ENCODE results near the gene ANKRD13B. TPM values are rescaled to one million over a fixed set of nuclear protein-coding genes. Genes with fewer than 3 reads are reported as not detected.

Gene ANKRD13B
- total RNA-seq, 1 experiment from 2014 or later, result 45.5 TPM

DNA sequence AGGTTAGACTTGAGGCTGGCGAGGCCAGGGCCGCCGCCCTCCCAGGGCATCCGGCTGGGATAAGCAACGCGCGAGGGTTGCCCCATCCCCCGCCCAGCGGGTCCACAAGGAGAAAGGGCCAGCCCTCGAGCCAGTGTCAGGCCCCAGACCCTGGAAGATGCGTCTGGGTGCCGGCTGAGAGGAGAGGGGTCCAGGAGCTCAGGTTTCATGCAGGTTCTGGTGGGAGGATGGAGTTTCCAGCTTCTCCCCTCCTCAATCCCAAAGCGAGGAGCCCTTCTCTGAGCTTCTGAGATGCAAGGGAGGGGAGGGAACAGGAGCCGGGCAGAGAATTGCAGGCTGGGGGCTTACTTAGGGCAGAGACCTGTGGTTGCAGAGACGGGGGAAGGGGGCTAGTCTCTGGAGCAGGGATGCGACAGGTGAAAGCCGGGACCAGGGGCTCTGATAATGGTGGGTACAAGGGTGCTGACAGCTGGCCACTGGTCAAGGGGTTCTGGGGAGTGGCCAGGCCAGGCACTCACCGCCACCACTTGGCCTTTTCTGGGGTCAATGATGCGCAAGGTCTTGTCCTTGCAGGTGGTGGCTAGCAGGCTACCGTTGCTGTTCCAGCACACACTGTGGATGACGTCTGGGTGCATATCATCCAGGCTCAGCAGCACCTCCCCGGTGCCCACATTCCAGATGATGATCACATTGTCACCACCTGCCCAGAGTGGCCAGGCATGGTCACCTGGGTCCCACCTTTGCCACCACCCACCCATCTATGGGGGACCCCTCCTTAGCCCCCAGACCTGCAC is 25.5 kb downstream of the ANKRD13B start:
- Mint-ChIP-seq H3K4me1 (peaks cover 59% of the 10 kb centered on the region), H3K36me3 (no peaks in the 10 kb centered on the region), H3K4me3 (peak overlapping the region; percentile 45), H3K9me3 (no peaks in the 10 kb centered on the region), H3K27ac (no peak overlapping the region), H3K27me3 (ENCODE audit: low read depth) (peaks cover 89% of the 10 kb centered on the region)
- DNase-seq (ENCODE audit: low spot score), result no peak
- TF ChIP-seq CREB1 (CRISPR knock-in tag; IDR thresholded peaks at IDR 0.05) (no peak), RORB (CRISPR knock-in tag; IDR thresholded peaks at IDR 0.05) (no peak), FOXK1 (CRISPR knock-in tag; IDR thresholded peaks at IDR 0.05) (0 out of 2 replicates have a peak, but pooled peaks have one; percentile 3), GTF2I (CRISPR knock-in tag; conservative IDR thresholded peaks at IDR 0.05) (no peak), TEAD1 (CRISPR knock-in tag; IDR thresholded peaks at IDR 0.05) (no peak), NR1H2 (CRISPR knock-in tag; IDR thresholded peaks at IDR 0.05) (no peak), NFYB (CRISPR knock-in tag; conservative IDR thresholded peaks at IDR 0.05; ENCODE audit: low read depth) (no peak), MLX (CRISPR knock-in tag; IDR thresholded peaks at IDR 0.05) (no peak), CBFB (CRISPR knock-in tag; IDR thresholded peaks at IDR 0.05; ENCODE audit: low read depth) (no peak), ZBTB43 (CRISPR knock-in tag; IDR thresholded peaks at IDR 0.05) (no peak), IRF1 (CRISPR knock-in tag; IDR thresholded peaks at IDR 0.05) (0 out of 2 replicates have a peak, but pooled peaks have one; percentile 41), SMAD3 (CRISPR knock-in tag; IDR thresholded peaks at IDR 0.05; ENCODE audit: borderline replicate concordance) (no peak), FOXJ3 (CRISPR knock-in tag; IDR thresholded peaks at IDR 0.05; ENCODE audit: borderline replicate concordance) (no peak)
- TF ChIP-seq, protein P1, sequence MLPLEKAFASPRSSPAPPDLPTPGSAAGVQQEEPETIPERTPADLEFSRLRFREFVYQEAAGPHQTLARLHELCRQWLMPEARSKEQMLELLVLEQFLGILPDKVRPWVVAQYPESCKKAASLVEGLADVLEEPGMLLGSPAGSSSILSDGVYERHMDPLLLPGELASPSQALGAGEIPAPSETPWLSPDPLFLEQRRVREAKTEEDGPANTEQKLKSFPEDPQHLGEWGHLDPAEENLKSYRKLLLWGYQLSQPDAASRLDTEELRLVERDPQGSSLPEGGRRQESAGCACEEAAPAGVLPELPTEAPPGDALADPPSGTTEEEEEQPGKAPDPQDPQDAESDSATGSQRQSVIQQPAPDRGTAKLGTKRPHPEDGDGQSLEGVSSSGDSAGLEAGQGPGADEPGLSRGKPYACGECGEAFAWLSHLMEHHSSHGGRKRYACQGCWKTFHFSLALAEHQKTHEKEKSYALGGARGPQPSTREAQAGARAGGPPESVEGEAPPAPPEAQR (CRISPR knock-in tag; IDR thresholded peaks at IDR 0.05), result no peak
- TF ChIP-seq, protein P2, sequence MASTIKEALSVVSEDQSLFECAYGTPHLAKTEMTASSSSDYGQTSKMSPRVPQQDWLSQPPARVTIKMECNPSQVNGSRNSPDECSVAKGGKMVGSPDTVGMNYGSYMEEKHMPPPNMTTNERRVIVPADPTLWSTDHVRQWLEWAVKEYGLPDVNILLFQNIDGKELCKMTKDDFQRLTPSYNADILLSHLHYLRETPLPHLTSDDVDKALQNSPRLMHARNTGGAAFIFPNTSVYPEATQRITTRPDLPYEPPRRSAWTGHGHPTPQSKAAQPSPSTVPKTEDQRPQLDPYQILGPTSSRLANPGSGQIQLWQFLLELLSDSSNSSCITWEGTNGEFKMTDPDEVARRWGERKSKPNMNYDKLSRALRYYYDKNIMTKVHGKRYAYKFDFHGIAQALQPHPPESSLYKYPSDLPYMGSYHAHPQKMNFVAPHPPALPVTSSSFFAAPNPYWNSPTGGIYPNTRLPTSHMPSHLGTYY (CRISPR knock-in tag; IDR thresholded peaks at IDR 0.05), result no peak
- TF ChIP-seq, protein P3, sequence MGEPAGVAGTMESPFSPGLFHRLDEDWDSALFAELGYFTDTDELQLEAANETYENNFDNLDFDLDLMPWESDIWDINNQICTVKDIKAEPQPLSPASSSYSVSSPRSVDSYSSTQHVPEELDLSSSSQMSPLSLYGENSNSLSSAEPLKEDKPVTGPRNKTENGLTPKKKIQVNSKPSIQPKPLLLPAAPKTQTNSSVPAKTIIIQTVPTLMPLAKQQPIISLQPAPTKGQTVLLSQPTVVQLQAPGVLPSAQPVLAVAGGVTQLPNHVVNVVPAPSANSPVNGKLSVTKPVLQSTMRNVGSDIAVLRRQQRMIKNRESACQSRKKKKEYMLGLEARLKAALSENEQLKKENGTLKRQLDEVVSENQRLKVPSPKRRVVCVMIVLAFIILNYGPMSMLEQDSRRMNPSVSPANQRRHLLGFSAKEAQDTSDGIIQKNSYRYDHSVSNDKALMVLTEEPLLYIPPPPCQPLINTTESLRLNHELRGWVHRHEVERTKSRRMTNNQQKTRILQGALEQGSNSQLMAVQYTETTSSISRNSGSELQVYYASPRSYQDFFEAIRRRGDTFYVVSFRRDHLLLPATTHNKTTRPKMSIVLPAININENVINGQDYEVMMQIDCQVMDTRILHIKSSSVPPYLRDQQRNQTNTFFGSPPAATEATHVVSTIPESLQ (CRISPR knock-in tag; IDR thresholded peaks at IDR 0.05), result no peak
- ChIA-PET CTCF (interaction anchor here (0.7 to 9.2 kb wide), 45 partner anchors 11 to 502 kb away, joined by 3 to 272 read pairs (median 6); partner anchors contain the start of genes ABHD15, ANKRD13B, NUFIP2 and SSH2), POLR2A (interaction anchor here (1.0 to 2.1 kb wide), 3 partner anchors 27 to 312 kb away, joined by 3 to 12 read pairs (median 3); partner anchors contain the start of genes ANKRD13B and SSH2)
- peak; percentile 1; the same call in 1 of the 2 replicates for ATAC-seq

- H3K4me3 Mint-ChIP-seq, result no peak overlapping the region
- no peaks in the 10 kb centered on the region for H3K36me3 Mint-ChIP-seq
- no peak overlapping the region for H3K27ac Mint-ChIP-seq
- peaks cover 90% of the 10 kb centered on the region for H3K27me3 Mint-ChIP-seq (ENCODE audit: low read depth)
- no peaks in the 10 kb centered on the region for H3K9me3 Mint-ChIP-seq
- no peak for ATAC-seq
- DNase-seq (ENCODE audit: low spot score), result no peak
- POLR2A ChIA-PET, result no interaction called here
- H3K4me1 Mint-ChIP-seq, result peaks cover 59% of the 10 kb centered on the region
- CTCF ChIA-PET, result interaction anchor here (0.5 to 9.2 kb wide), 10 partner anchors 11 to 474 kb away, joined by 3 to 272 read pairs (median 21); partner anchors contain the start of genes ABHD15, ANKRD13B, SSH2 and TP53I13
- TF ChIP-seq ZNF532 (CRISPR knock-in tag; IDR thresholded peaks at IDR 0.05; ENCODE audit: borderline replicate concordance), result no peak
- TF ChIP-seq SMAD4 (CRISPR knock-in tag; IDR thresholded peaks at IDR 0.05), result no peak
- TF ChIP-seq ZBTB21 (CRISPR knock-in tag; IDR thresholded peaks at IDR 0.05; ENCODE audit: borderline replicate concordance), result no peak
- TF ChIP-seq, protein P4, sequence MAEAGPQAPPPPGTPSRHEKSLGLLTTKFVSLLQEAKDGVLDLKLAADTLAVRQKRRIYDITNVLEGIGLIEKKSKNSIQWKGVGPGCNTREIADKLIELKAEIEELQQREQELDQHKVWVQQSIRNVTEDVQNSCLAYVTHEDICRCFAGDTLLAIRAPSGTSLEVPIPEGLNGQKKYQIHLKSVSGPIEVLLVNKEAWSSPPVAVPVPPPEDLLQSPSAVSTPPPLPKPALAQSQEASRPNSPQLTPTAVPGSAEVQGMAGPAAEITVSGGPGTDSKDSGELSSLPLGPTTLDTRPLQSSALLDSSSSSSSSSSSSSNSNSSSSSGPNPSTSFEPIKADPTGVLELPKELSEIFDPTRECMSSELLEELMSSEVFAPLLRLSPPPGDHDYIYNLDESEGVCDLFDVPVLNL (CRISPR knock-in tag; IDR thresholded peaks at IDR 0.05; ENCODE audit: borderline replicate concordance, low read depth), result no peak
- no peak for TF ChIP-seq IRF2 (CRISPR knock-in tag; IDR thresholded peaks at IDR 0.05; ENCODE audit: borderline replicate concordance, low read depth)
Measured at GRCh38 chr17:29619251-29619650, 26.3 kb downstream of the ANKRD13B start.

Data from WTC11 (cell line).